Measurements from ENCODE around the gene ITGA4.

- TF ChIP-seq CTCF (IDR thresholded peaks at IDR 0.05) (no peak), POLR2AphosphoS5 (IDR thresholded peaks at IDR 0.05) (no peak), EP300 (IDR thresholded peaks at IDR 0.05) (no peak), POLR2A (IDR thresholded peaks at IDR 0.05) (no peak)
Measured at GRCh38 chr2:181553244-181553643, 96.1 kb downstream of the ITGA4 start.

Measured in sigmoid colon (tissue), 4 donors.